IMR-90 (cell line): ENCODE measurements around the gene ABCA4. TPM values are rescaled to one million over a fixed set of nuclear protein-coding genes. Genes with fewer than 3 reads are reported as not detected.

ENCODE experiments used
- ATAC-seq: fragments of 200-7000 bp; cut with Tn5 transposase; 2 replicates; pipeline ENCODE4 v1.9.1; 2020; ENCODE audit warnings: low read depth, mild to moderate bottlenecking, moderate library complexity
- BruUV-seq: library from RNA; stranded (reverse); fragments of 400-500 nt; replicated peaks from 2 replicates; lab custom pipeline; 2021; lab: Mats Ljungman, UMichigan
- CTCF ChIA-PET: fragments of 300-600 bp; formaldehyde crosslinking; extraction: SDS; loops from one replicate; lab custom pipeline; 2021; ENCODE audit warnings: antibody characterized with exemption; lab: Yijun Ruan, JAX
- POLR2A ChIA-PET: fragments of 300-600 bp; sonication (Branson Sonifier 250); formaldehyde crosslinking; loops from one replicate; lab custom pipeline; 2022; ENCODE audit warnings: antibody characterized with exemption; ENCODE audit not compliant: unreplicated experiment; lab: Charles Lee
- DNase-seq: peaks from one replicate; pipeline ENCODE4 v3.0.0; 2013
- H2AFZ ChIP-seq: replicated peaks from 2 replicates; pipeline ENCODE3; 2013; ENCODE audit warnings: low read length, mild to moderate bottlenecking; ENCODE audit not compliant: poor library complexity
- H2AK5ac ChIP-seq: 2 replicates; pipeline ENCODE4 v1.6.1; 2013; ENCODE audit warnings: low read depth, low read length, inconsistent platforms
- H2AK9ac ChIP-seq: replicated peaks from 2 replicates; pipeline ENCODE3; 2013; ENCODE audit warnings: mild to moderate bottlenecking, low read depth, low read length, moderate library complexity; ENCODE audit not compliant: poor library complexity
- H2BK120ac ChIP-seq: 2 replicates; pipeline ENCODE4 v1.6.1; 2013; ENCODE audit warnings: low read depth, low read length, inconsistent platforms
- H2BK15ac ChIP-seq: 3 replicates; pipeline ENCODE4 v1.6.1; 2013; ENCODE audit warnings: low read depth, low read length, inconsistent platforms
- H2BK20ac ChIP-seq: 2 replicates; pipeline ENCODE4 v1.6.1; 2013; ENCODE audit warnings: low read depth, mild to moderate bottlenecking, inconsistent platforms, low read length, moderate library complexity
- H2BK5ac ChIP-seq: 2 replicates; pipeline ENCODE4 v1.6.1; 2013; ENCODE audit warnings: mild to moderate bottlenecking, low read depth, low read length, inconsistent platforms; ENCODE audit not compliant: poor library complexity, severe bottlenecking
- H3K14ac ChIP-seq: replicated peaks from 2 replicates; pipeline ENCODE4 v1.6.1; 2013; ENCODE audit warnings: low read depth, low read length, inconsistent platforms
- H3K18ac ChIP-seq: 2 replicates; pipeline ENCODE4 v1.6.1; 2013; ENCODE audit warnings: low read depth, low read length, control low read depth
- H3K23ac ChIP-seq: 2 replicates; pipeline ENCODE4 v1.6.1; 2013; ENCODE audit warnings: low read depth, low read length, inconsistent platforms
- H3K27ac ChIP-seq: 2 replicates; pipeline ENCODE4 v1.5.1; 2013; ENCODE audit warnings: mild to moderate bottlenecking, control low read depth, low read length; ENCODE audit not compliant: insufficient read depth
- H3K27me3 ChIP-seq: 2 replicates; pipeline ENCODE4 v1.6.1; 2013; ENCODE audit warnings: low read length; ENCODE audit not compliant: control insufficient read depth, insufficient read depth
- H3K36me3 ChIP-seq: 2 replicates; pipeline ENCODE4 v1.6.1; 2013; ENCODE audit warnings: low read length, mixed read lengths; ENCODE audit not compliant: control insufficient read depth, insufficient read depth
- H3K4ac ChIP-seq: 2 replicates; pipeline ENCODE4 v1.6.1; 2013; ENCODE audit warnings: low read depth, low read length, inconsistent platforms
- H3K4me1 ChIP-seq: 2 replicates; pipeline ENCODE4 v1.6.1; 2013; ENCODE audit warnings: low read length, mixed read lengths; ENCODE audit not compliant: control insufficient read depth, insufficient read depth
- H3K4me2 ChIP-seq: 2 replicates; pipeline ENCODE4 v1.6.1; 2013; ENCODE audit warnings: low read depth, mild to moderate bottlenecking, control low read depth, low read length, moderate library complexity
- H3K4me3 ChIP-seq: 2 replicates; pipeline ENCODE4 v1.5.1; 2013; ENCODE audit warnings: low read depth, mild to moderate bottlenecking, control low read depth, low read length, moderate library complexity; ENCODE audit not compliant: insufficient read depth
- H3K56ac ChIP-seq: 2 replicates; pipeline ENCODE4 v1.6.1; 2013; ENCODE audit warnings: low read length, inconsistent platforms; ENCODE audit not compliant: insufficient read depth; ENCODE audit errors: extremely low read depth
- H3K79me1 ChIP-seq, 2 experiments: 2 replicates each; pipeline ENCODE4 v1.6.1; 2013; ENCODE audit warnings: low read length in 2 of 2, inconsistent platforms in 1 of 2, low read depth in 1 of 2
- H3K9ac ChIP-seq: 2 replicates; pipeline ENCODE4 v1.6.1; 2013; ENCODE audit warnings: low read depth, low read length, control low read depth
- H3K9me1 ChIP-seq: 2 replicates; pipeline ENCODE4 v1.6.1; 2013; ENCODE audit warnings: low read length, inconsistent platforms; ENCODE audit not compliant: insufficient read depth
- H3K9me3 ChIP-seq: 2 replicates; pipeline ENCODE4 v1.6.1; 2013; ENCODE audit warnings: low read length; ENCODE audit not compliant: control insufficient read depth, insufficient read depth
- H4K20me1 ChIP-seq: 2 replicates; pipeline ENCODE4 v1.6.1; 2013; ENCODE audit warnings: low read length, inconsistent platforms; ENCODE audit not compliant: insufficient read depth
- H4K5ac ChIP-seq: 2 replicates; pipeline ENCODE4 v1.6.1; 2013; ENCODE audit warnings: mild to moderate bottlenecking, low read depth, low read length, control low read depth
- H4K8ac ChIP-seq, 2 experiments: 2 replicates each; pipeline ENCODE4 v1.6.1; 2013; ENCODE audit warnings: low read depth in 2 of 2, low read length in 2 of 2, control low read depth in 1 of 2, inconsistent platforms in 1 of 2
- H4K91ac ChIP-seq: 2 replicates; pipeline ENCODE4 v1.6.1; 2013; ENCODE audit warnings: low read depth, low read length, inconsistent platforms; ENCODE audit not compliant: insufficient read depth
- BHLHE40 ChIP-seq: fragments of 150-350 bp; IDR thresholded peaks from 2 replicates; pipeline ENCODE4 v1.6.1; 2016; ENCODE audit warnings: mild to moderate bottlenecking, low read depth, low read length
- CEBPB ChIP-seq: IDR thresholded peaks from 2 replicates; pipeline ENCODE4 v1.6.1; 2012; ENCODE audit warnings: low read depth, low read length, improper control_type of control experiment
- CHD1 ChIP-seq: IDR thresholded peaks from 2 replicates; pipeline ENCODE4 v1.6.1; 2012; ENCODE audit warnings: low read depth, low read length, improper control_type of control experiment
- FOS ChIP-seq: fragments of 150-350 bp; IDR thresholded peaks from 2 replicates; pipeline ENCODE4 v1.6.1; 2016; ENCODE audit warnings: low read depth, low read length
- MAFK ChIP-seq: IDR thresholded peaks from 2 replicates; pipeline ENCODE4 v1.6.1; 2012; ENCODE audit warnings: low read depth, low read length, improper control_type of control experiment
- MAZ ChIP-seq: IDR thresholded peaks from 2 replicates; pipeline ENCODE4 v1.6.1; 2012; ENCODE audit warnings: low read depth, mild to moderate bottlenecking, low read length, improper control_type of control experiment, moderate library complexity, borderline replicate concordance
- MXI1 ChIP-seq: IDR thresholded peaks from 2 replicates; pipeline ENCODE4 v1.6.1; 2012; ENCODE audit warnings: low read depth, mild to moderate bottlenecking, low read length, moderate library complexity, borderline replicate concordance
- NFE2L2 ChIP-seq: fragments of 150-350 bp; IDR thresholded peaks from 2 replicates; pipeline ENCODE4 v1.6.1; 2016; ENCODE audit warnings: low read depth, mild to moderate bottlenecking, low read length
- POLR2A ChIP-seq: IDR thresholded peaks from 2 replicates; pipeline ENCODE4 v1.6.1; 2012; ENCODE audit warnings: mild to moderate bottlenecking, low read depth, low read length
- RAD21 ChIP-seq: IDR thresholded peaks from 2 replicates; pipeline ENCODE4 v1.6.1; 2012; ENCODE audit warnings: low read length, improper control_type of control experiment
- RCOR1 ChIP-seq: IDR thresholded peaks from 2 replicates; pipeline ENCODE4 v1.6.1; 2012; ENCODE audit warnings: mild to moderate bottlenecking, low read length, improper control_type of control experiment; ENCODE audit not compliant: insufficient replicate concordance
- RFX5 ChIP-seq: IDR thresholded peaks from 2 replicates; pipeline ENCODE4 v1.8.0; 2012; ENCODE audit warnings: low read depth, mild to moderate bottlenecking, low read length, moderate library complexity
- SMC3 ChIP-seq: fragments of 150-350 bp; IDR thresholded peaks from 2 replicates; pipeline ENCODE4 v1.6.1; 2016; ENCODE audit warnings: low read depth, mild to moderate bottlenecking, antibody characterized with exemption, low read length, moderate library complexity
- WGBS, 2 experiments: methylation state at CpG; one replicate each; pipeline versions ENCODE4 v1.1.5 to v1.1.7; 2013; ENCODE audit warnings: missing lambda C conversion rate in 2 of 2; ENCODE audit not compliant: insufficient read length in 1 of 2; ENCODE audit errors: extremely low coverage in 2 of 2; 5-methylcytosine and 5-hydroxymethylcytosine counted together
- dilution Hi-C: fragments of 300-500 bp; cut with HindIII; formaldehyde crosslinking; loops from one replicate; pipeline ENCODE4 v1.14.3; 2018; ENCODE audit warnings: low sequenced_read_pairs; ENCODE audit not compliant: unreplicated experiment
- in situ Hi-C: fragments of 300-500 bp; cut with MboI; formaldehyde crosslinking; loops from 3 replicates; pipeline ENCODE4 v1.14.3; 2019; ENCODE audit warnings: low sequenced_read_pairs, inconsistent platforms, mixed read lengths
- intact Hi-C: fragments of 100-400 bp; cut with micrococcal nuclease; formaldehyde crosslinking; loops from 2 replicates; pipeline ENCODE4 v1.10.0; 2022
- polyA plus RNA-seq, 3 experiments: library from polyadenylated mRNA; depleted of rRNA; stranded (reverse); fragments of >200 nt; gene quantifications; 2 replicates each; pipeline ENCODE4 v1.2.3, GENCODE V29; 2012; ENCODE audit warnings: low replicate concordance in 1 of 3
- total RNA-seq: library from RNA; depleted of rRNA; stranded (reverse); fragments of >200 nt; gene quantifications from 2 replicates; pipeline ENCODE4 v1.2.3, GENCODE V29; 2012
- TF ChIP-seq, protein P1 (sequence below): fragments of 150-350 bp; IDR thresholded peaks from 2 replicates; pipeline ENCODE4 v1.6.1; 2016; ENCODE audit warnings: low read depth, mild to moderate bottlenecking, low read length, moderate library complexity, borderline replicate concordance
- TF ChIP-seq, protein P2 (sequence below): fragments of 150-350 bp; IDR thresholded peaks from 2 replicates; pipeline ENCODE4 v1.6.1; 2017; ENCODE audit warnings: mild to moderate bottlenecking, antibody characterized with exemption, low read length, low read depth

ABCA4 gene
- total and polyA plus RNA-seq, 2 of the 4 experiments (the other 2 are of a cell fraction): under 0.01 to 0.36 TPM

GRCh38 chr1:94156096-94156625, 35.2 kb upstream of the ABCA4 start:
- no peaks in the 10 kb centered on the region for H4K20me1 ChIP-seq
- peaks cover 5% of the 10 kb centered on the region; the same call in 1 of the 2 replicates for H3K9me1 ChIP-seq
- ATAC-seq (no peak), DNase-seq (peak; percentile 31)
- dilution Hi-C loops: no loop called here
- no peak overlapping the region for H3K14ac ChIP-seq
- no peak overlapping the region for H4K5ac ChIP-seq
- in situ Hi-C loops: no loop called here
- no peak overlapping the region for H4K91ac ChIP-seq
- no peak overlapping the region for H3K4ac ChIP-seq
- H4K8ac ChIP-seq: no peak overlapping the region
- BruUV-seq: no TSS peak
- no peak overlapping the region for H3K18ac ChIP-seq
- no peak overlapping the region for H2BK5ac ChIP-seq
- H3K9me3 ChIP-seq: no peaks in the 10 kb centered on the region
- H2AFZ ChIP-seq: no peak overlapping the region
- H3K4me1 ChIP-seq: no peaks in the 10 kb centered on the region; the same call in 1 of the 2 replicates
- no peak overlapping the region for H3K27ac ChIP-seq
- H2BK120ac ChIP-seq: no peak overlapping the region
- no peak overlapping the region for H2AK5ac ChIP-seq
- H3K56ac ChIP-seq: no peak overlapping the region
- intact Hi-C loops: no loop called here
- no peak overlapping the region for H3K4me3 ChIP-seq
- no peak overlapping the region for H2BK15ac ChIP-seq
- no peak overlapping the region for H2BK20ac ChIP-seq
- H3K79me1 ChIP-seq: no peaks in the 10 kb centered on the region
- no peak overlapping the region for H2AK9ac ChIP-seq
- no CpG with 5 or more reads among the region's 1 CpG for WGBS, 2 experiments
- no peak overlapping the region for H3K23ac ChIP-seq
- TF ChIP-seq RCOR1: no peak
- no peak for TF ChIP-seq FOS
- TF ChIP-seq SMC3: no peak
- no peak for TF ChIP-seq CEBPB
- no peak for TF ChIP-seq RFX5
- TF ChIP-seq CHD1: no peak
- TF ChIP-seq, protein P1, sequence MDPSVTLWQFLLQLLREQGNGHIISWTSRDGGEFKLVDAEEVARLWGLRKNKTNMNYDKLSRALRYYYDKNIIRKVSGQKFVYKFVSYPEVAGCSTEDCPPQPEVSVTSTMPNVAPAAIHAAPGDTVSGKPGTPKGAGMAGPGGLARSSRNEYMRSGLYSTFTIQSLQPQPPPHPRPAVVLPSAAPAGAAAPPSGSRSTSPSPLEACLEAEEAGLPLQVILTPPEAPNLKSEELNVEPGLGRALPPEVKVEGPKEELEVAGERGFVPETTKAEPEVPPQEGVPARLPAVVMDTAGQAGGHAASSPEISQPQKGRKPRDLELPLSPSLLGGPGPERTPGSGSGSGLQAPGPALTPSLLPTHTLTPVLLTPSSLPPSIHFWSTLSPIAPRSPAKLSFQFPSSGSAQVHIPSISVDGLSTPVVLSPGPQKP: no peak
- no peak for TF ChIP-seq MXI1
- TF ChIP-seq, protein P2, sequence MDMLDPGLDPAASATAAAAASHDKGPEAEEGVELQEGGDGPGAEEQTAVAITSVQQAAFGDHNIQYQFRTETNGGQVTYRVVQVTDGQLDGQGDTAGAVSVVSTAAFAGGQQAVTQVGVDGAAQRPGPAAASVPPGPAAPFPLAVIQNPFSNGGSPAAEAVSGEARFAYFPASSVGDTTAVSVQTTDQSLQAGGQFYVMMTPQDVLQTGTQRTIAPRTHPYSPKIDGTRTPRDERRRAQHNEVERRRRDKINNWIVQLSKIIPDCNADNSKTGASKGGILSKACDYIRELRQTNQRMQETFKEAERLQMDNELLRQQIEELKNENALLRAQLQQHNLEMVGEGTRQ: no peak
- TF ChIP-seq NFE2L2: no peak
- TF ChIP-seq POLR2A: no peak
- TF ChIP-seq BHLHE40: no peak
- TF ChIP-seq RAD21: no peak
- no peak for TF ChIP-seq MAZ
- no peak for TF ChIP-seq MAFK
- H3K9ac ChIP-seq: no peak overlapping the region
- ChIA-PET CTCF (interaction anchor here (1.4 kb wide), 1 partner anchor 180 kb away, joined by 4 read pairs; no protein-coding TSS in a partner anchor), POLR2A (interaction anchor here (0.7 kb wide), 1 partner anchor 1040 kb away, joined by 3 read pairs; no protein-coding TSS in a partner anchor)
- H3K4me2 ChIP-seq: no peak overlapping the region
- no peaks in the 10 kb centered on the region for H3K36me3 ChIP-seq
- H3K27me3 ChIP-seq: no peaks in the 10 kb centered on the region
